Dendritic cell treated with granulocyte-macrophage colony-stimulating factor and Interleukin-4, amounts not matched to agents 40 ng/mL and 50 ng/mL, for 4 days (primary cell): Measurements from ENCODE around the gene PHF2.

Source experiments
- H3K27ac Mint-ChIP-seq: one replicate; pipeline ENCODE4 v1.8.0; 2022; ENCODE audit warnings: mild to moderate bottlenecking, mixed read lengths
- H3K27me3 Mint-ChIP-seq: one replicate; pipeline ENCODE4 v1.8.0; 2022; ENCODE audit warnings: mild to moderate bottlenecking, mixed read lengths
- H3K36me3 Mint-ChIP-seq: one replicate; pipeline ENCODE4 v1.8.0; 2022; ENCODE audit warnings: low read depth, mixed read lengths
- H3K4me1 Mint-ChIP-seq: one replicate; pipeline ENCODE4 v1.8.0; 2022; ENCODE audit warnings: low read depth, mixed read lengths
- H3K4me3 Mint-ChIP-seq: one replicate; pipeline ENCODE4 v1.8.0; 2022; ENCODE audit warnings: mild to moderate bottlenecking, moderate library complexity, mixed read lengths
- H3K9me3 Mint-ChIP-seq: one replicate; pipeline ENCODE4 v1.8.0; 2022; ENCODE audit warnings: mixed read lengths
- intact Hi-C: fragments of 100-400 bp; cut with micrococcal nuclease; formaldehyde crosslinking; loops from one replicate; pipeline ENCODE4 v1.15.0; 2022

PHF2 gene

GRCh38 chr9:93674580-93675335 is 98.4 kb downstream of the PHF2 start:
- no peaks in the 10 kb centered on the region for H3K9me3 Mint-ChIP-seq
- H3K4me1 Mint-ChIP-seq, result peaks cover 5% of the 10 kb centered on the region
- no peaks in the 10 kb centered on the region for H3K27me3 Mint-ChIP-seq
- intact Hi-C loops, result loop anchor here (5.0 kb wide), 1 partner anchor 543 kb away; no protein-coding TSS in a partner anchor
- H3K36me3 Mint-ChIP-seq, result peaks cover 74% of the 10 kb centered on the region
- no peak overlapping the region for H3K4me3 Mint-ChIP-seq
- no peak overlapping the region for H3K27ac Mint-ChIP-seq

- Mint-ChIP-seq H3K4me1 (peaks cover 5% of the 10 kb centered on the region), H3K27me3 (no peaks in the 10 kb centered on the region), H3K4me3 (no peak overlapping the region), H3K36me3 (peaks cover 72% of the 10 kb centered on the region), H3K9me3 (no peaks in the 10 kb centered on the region), H3K27ac (no peak overlapping the region)
- intact Hi-C loops, result no loop called here
These were observed 99.2 kb downstream of the PHF2 start for GRCh38 chr9:93675336-93676150.

- intact Hi-C loops, result no loop called here
- Mint-ChIP-seq H3K9me3 (no peaks in the 10 kb centered on the region), H3K36me3 (peaks cover 64% of the 10 kb centered on the region), H3K4me3 (no peak overlapping the region), H3K4me1 (no peaks in the 10 kb centered on the region), H3K27me3 (no peaks in the 10 kb centered on the region), H3K27ac (no peak overlapping the region)
These were observed 100.1 kb downstream of the PHF2 start for GRCh38 chr9:93676310-93677047.

- Mint-ChIP-seq H3K27ac (no peak overlapping the region), H3K4me1 (peaks cover 5% of the 10 kb centered on the region), H3K4me3 (no peak overlapping the region), H3K27me3 (no peaks in the 10 kb centered on the region), H3K9me3 (no peaks in the 10 kb centered on the region), H3K36me3 (peaks cover 64% of the 10 kb centered on the region)
- intact Hi-C loops, result no loop called here
These were observed 100.7 kb downstream of the PHF2 start for GRCh38 chr9:93677048-93677571.

DNA sequence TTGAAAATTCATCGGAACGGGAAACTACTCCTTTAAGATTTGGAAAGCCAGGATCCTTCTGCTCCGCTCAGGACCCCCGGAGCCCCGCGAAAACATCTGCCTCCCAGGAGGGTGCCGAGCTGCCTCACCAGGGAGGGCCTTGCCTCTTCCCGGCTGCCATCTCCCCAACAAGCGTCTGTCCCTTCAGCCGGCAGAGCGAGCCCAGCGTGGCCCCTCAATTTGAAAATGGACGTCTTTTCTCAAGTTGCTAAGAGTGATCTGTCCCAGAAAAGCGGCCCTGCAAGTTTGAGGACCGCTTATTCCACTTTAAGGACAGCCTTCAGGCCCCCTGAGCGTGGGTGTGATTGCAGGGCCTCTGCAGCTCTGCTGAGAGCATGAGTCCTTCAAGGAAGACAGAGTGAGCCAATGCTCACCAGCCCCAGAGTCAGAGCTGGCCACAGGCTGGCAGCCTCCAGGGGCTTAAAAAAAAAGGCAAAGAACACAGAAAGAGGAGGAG is 101.3 kb downstream of the PHF2 start:
- Mint-ChIP-seq H3K27me3 (peaks cover 1% of the 10 kb centered on the region), H3K9me3 (no peaks in the 10 kb centered on the region), H3K4me3 (no peak overlapping the region), H3K27ac (no peak overlapping the region), H3K36me3 (peaks cover 58% of the 10 kb centered on the region), H3K4me1 (peaks cover 5% of the 10 kb centered on the region)
- intact Hi-C loops, result no loop called here

GRCh38 chr9:93678199-93679019 is 102.0 kb downstream of the PHF2 start:
- Mint-ChIP-seq H3K9me3 (no peaks in the 10 kb centered on the region), H3K4me3 (no peak overlapping the region), H3K27ac (no peak overlapping the region), H3K4me1 (peaks cover 5% of the 10 kb centered on the region), H3K27me3 (peaks cover 1% of the 10 kb centered on the region), H3K36me3 (peaks cover 51% of the 10 kb centered on the region)
- intact Hi-C loops, result no loop called here

GRCh38 chr9:93679536-93680442 is 103.4 kb downstream of the PHF2 start:
- peaks cover 37% of the 10 kb centered on the region for H3K36me3 Mint-ChIP-seq
- no peak overlapping the region for H3K27ac Mint-ChIP-seq
- peaks cover 1% of the 10 kb centered on the region for H3K27me3 Mint-ChIP-seq
- H3K4me1 Mint-ChIP-seq, result peaks cover 5% of the 10 kb centered on the region
- no peaks in the 10 kb centered on the region for H3K9me3 Mint-ChIP-seq
- intact Hi-C loops, result no loop called here
- H3K4me3 Mint-ChIP-seq, result no peak overlapping the region

DNA sequence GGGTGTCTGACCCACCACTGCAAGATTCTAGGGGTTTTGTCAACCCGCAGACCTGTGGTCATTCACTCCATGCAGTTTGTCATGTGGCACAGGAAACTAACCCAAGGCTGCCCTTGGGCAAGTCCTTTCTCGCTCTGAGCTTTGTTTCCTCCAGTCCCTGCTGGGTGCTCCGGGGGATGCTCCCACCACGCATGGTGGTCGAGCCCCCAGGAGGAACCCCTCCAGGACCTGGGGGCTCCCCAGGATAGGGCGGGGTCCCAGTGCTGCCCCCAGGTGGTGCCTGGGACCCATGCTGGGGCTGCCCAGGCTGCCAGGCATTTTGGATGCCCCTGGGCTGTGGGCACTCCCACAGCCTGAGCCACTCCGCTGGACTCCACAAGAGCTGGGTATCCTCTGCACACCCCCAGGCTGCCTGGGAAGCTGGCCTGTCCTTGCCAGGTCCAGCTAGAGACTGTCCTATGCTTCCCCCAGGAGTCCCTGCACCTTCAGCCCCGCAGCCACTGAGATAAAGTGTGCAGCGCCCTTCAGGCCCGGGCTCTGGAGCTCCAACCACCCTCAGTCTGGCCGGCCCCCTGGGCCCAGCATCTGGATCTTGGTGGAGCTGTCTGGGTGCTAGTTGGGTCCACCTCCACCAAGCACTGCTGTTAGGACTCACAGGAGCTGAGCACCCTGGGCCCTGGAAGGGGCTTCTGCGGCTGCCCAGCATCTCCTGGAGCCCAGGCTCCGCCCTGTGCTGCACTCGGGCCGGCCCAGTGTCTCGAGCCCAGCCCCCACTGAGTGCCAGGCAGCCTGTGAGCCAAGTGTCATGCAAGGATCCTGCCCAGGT is 104.3 kb downstream of the PHF2 start:
- Mint-ChIP-seq H3K27ac (no peak overlapping the region), H3K27me3 (peaks cover 2% of the 10 kb centered on the region), H3K36me3 (peaks cover 28% of the 10 kb centered on the region), H3K9me3 (no peaks in the 10 kb centered on the region), H3K4me3 (no peak overlapping the region), H3K4me1 (peaks cover 5% of the 10 kb centered on the region)
- intact Hi-C loops, result no loop called here

DNA sequence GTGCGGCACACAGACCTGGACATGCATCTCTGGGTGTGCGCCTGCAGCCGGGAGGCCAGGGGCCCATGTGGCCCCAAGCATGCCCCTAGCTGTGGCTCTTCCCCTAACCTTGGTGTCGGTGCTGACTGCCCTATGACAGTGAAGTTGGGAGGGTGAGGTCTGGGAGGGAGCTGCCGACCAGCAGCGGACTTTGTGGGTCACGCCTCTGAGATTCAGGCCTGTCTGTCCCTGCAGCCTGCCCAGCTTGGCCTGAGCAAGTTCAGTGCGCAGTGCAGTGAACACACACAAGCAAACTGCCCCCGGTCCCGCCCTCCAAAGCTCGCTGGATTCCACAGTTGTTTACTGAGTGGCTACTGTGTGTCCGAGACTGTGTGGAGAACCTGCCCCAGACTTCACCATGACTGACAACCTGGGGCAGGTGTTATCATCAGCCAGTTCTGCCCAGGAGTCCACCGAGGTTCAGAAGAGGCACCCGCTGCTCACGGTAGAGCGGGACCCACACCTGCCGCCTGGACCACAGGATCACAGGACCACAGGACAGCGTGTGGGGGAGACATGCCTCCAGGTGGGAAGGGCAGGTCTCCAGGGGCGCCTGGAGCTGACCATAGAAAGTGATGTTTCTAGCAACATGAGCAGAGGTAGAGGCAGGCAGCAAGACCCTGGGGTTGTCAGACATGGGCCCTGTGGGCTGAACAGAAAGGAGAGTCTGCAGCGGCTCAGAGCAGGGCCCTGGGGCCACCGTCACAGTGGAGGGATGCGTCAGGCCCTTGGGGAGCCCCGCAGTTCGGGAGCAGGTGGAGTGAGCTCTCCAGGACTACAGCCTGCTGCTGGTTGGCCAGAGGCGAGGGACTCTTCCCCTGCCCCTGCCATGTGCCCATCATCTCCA is 105.1 kb downstream of the PHF2 start:
- intact Hi-C loops, result loop anchor here (1.0 to 2.0 kb wide), 2 partner anchors 282 to 531 kb away; no protein-coding TSS in a partner anchor
- Mint-ChIP-seq H3K27ac (no peak overlapping the region), H3K4me3 (no peak overlapping the region), H3K27me3 (peaks cover 7% of the 10 kb centered on the region), H3K9me3 (no peaks in the 10 kb centered on the region), H3K36me3 (peaks cover 19% of the 10 kb centered on the region), H3K4me1 (peaks cover 5% of the 10 kb centered on the region)

GRCh38 chr9:93682155-93682968 is 106.0 kb downstream of the PHF2 start:
- no peak overlapping the region for H3K4me3 Mint-ChIP-seq
- peaks cover 9% of the 10 kb centered on the region for H3K27me3 Mint-ChIP-seq

More at GRCh38 chr9:93682155-93682968, 106.0 kb downstream of the PHF2 start:
- H3K9me3 Mint-ChIP-seq, result no peaks in the 10 kb centered on the region
- peaks cover 5% of the 10 kb centered on the region for H3K4me1 Mint-ChIP-seq
- intact Hi-C loops, result loop anchor here (1.0 to 2.0 kb wide), 2 partner anchors 281 to 530 kb away; no protein-coding TSS in a partner anchor
- H3K27ac Mint-ChIP-seq, result no peak overlapping the region
- H3K36me3 Mint-ChIP-seq, result peaks cover 11% of the 10 kb centered on the region
